Panc1 (cell line): ENCODE measurements around the gene SMIM5. TPM values are rescaled to one million over a fixed set of nuclear protein-coding genes. Genes with fewer than 3 reads are reported as not detected.

Experiments
- ATAC-seq: fragments of 200-7000 bp; cut with Tn5 transposase; 2 replicates; pipeline ENCODE4 v1.9.1; 2020; ENCODE audit warnings: mild to moderate bottlenecking, moderate library complexity
- BruUV-seq: library from RNA; stranded (reverse); fragments of 400-500 nt; replicated peaks from 2 replicates; lab custom pipeline; 2021; lab: Mats Ljungman, UMichigan
- CTCF ChIA-PET: fragments of 300-600 bp; sonication (Branson Sonifier 250); formaldehyde crosslinking; loops from one replicate; lab custom pipeline; 2022; ENCODE audit warnings: antibody characterized with exemption; lab: Charles Lee
- POLR2A ChIA-PET: fragments of 300-600 bp; sonication (Branson Sonifier 250); formaldehyde crosslinking; loops from one replicate; lab custom pipeline; 2022; ENCODE audit warnings: antibody characterized with exemption; lab: Charles Lee
- DNase-seq: peaks from one replicate; pipeline ENCODE4 v3.0.0-alpha.2; 2010; ENCODE audit warnings: low read depth, low spot score
- H3K27ac ChIP-seq: 2 replicates; pipeline ENCODE4 v1.5.1; 2011; ENCODE audit warnings: mild to moderate bottlenecking, low read length, inconsistent platforms
- H3K27me3 ChIP-seq: fragments of 200-500 bp; sonication (Bioruptor generic); 2 replicates; pipeline ENCODE4 v1.6.0; 2014; ENCODE audit warnings: low read length, inconsistent platforms; ENCODE audit not compliant: control insufficient read depth, insufficient read depth
- H3K36me3 ChIP-seq: fragments of 200-500 bp; sonication (Bioruptor generic); 2 replicates; pipeline ENCODE4 v1.5.1; 2014; ENCODE audit warnings: inconsistent platforms, mild to moderate bottlenecking, low read length, moderate library complexity; ENCODE audit not compliant: control insufficient read depth, insufficient read depth
- H3K4me1 ChIP-seq: 2 replicates; pipeline ENCODE4 v1.5.1; 2011; ENCODE audit warnings: inconsistent platforms, mild to moderate bottlenecking, low read length, moderate library complexity; ENCODE audit not compliant: control insufficient read depth, insufficient read depth
- H3K4me3 ChIP-seq, 2 experiments: 2 replicates each; pipeline ENCODE4 v1.5.1; 2011 to 2012; ENCODE audit warnings: low read depth in 2 of 2, low read length in 2 of 2, mild to moderate bottlenecking in 2 of 2, inconsistent platforms in 1 of 2, moderate library complexity in 1 of 2
- H3K9me3 ChIP-seq: fragments of 200-500 bp; sonication (Bioruptor generic); 2 replicates; pipeline ENCODE4 v1.5.1; 2014; ENCODE audit warnings: low read depth, mild to moderate bottlenecking, inconsistent platforms, low read length, moderate library complexity; ENCODE audit not compliant: control insufficient read depth, insufficient read depth
- CTCF ChIP-seq: fragments of 450-650 bp; IDR thresholded peaks from 2 replicates; pipeline ENCODE4 v1.5.1; 2017; ENCODE audit warnings: mild to moderate bottlenecking
- POLR2AphosphoS5 ChIP-seq: IDR thresholded peaks from 2 replicates; pipeline ENCODE4 v1.6.1; 2012; ENCODE audit warnings: mild to moderate bottlenecking, low read depth, low read length, moderate library complexity
- REST ChIP-seq, 2 experiments: IDR thresholded peaks; 2 replicates each; pipeline ENCODE4 v1.6.1; 2011 to 2012; ENCODE audit warnings: low read depth in 2 of 2, control low read depth in 1 of 2, low read length in 1 of 2, mild to moderate bottlenecking in 1 of 2, moderate library complexity in 1 of 2; ENCODE audit not compliant: insufficient read depth in 1 of 2
- SIN3A ChIP-seq: IDR thresholded peaks from 2 replicates; pipeline ENCODE4 v1.6.1; 2012; ENCODE audit warnings: low read depth, mild to moderate bottlenecking, low read length, moderate library complexity, borderline replicate concordance; ENCODE audit not compliant: insufficient read depth
- TCF7L2 ChIP-seq: IDR thresholded peaks from 2 replicates; pipeline ENCODE4 v1.6.1; 2011; ENCODE audit warnings: mild to moderate bottlenecking, low read depth, low read length, inconsistent platforms
- in situ Hi-C: cut with HindIII; loops from 2 replicates; pipeline ENCODE4 v1.10.0; 2016; ENCODE audit warnings: low sequenced_read_pairs, low pct_unique_long_range_greater_than_20kb
- intact Hi-C: fragments of 100-400 bp; cut with micrococcal nuclease; formaldehyde crosslinking; loops from one replicate; pipeline ENCODE4 v1.10.0; 2022; ENCODE audit not compliant: unreplicated experiment
- total RNA-seq: library from RNA; stranded (reverse); gene quantifications from one replicate; pipeline ENCODE4 v1.2.1, GENCODE V29; 2021; ENCODE audit not compliant: unreplicated experiment

SMIM5 gene
- total RNA-seq, 1 experiment from 2014 or later = 0.10 TPM

DNA sequence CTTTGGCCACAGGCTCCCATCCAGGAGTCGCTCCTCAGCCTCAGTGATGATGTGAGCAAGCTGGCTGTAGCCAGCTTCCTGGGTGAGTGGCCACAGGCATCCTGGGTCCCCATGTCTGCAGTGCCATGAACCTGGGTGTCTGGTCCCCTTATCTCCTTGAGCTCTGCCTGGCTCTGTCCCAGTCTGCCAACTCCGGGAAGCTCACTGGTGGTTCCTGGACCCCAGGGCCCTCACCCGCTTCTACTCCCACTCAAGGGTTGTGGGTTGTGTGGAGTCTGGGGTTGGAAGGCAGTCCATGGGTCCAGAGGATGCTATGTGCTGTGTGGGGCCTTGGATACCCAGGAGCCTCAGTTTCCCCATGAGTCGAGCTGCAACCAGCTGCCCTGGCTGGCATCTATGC, 11.7 kb upstream of the SMIM5 start:
- TF ChIP-seq SIN3A (no peak), POLR2AphosphoS5 (no peak), TCF7L2 (no peak), CTCF (no peak), REST (IDR thresholded peaks at IDR 0.05; ENCODE audit: insufficient read depth in 1 of 2, low read depth in 2 of 2, low read length in 1 of 2) (no peak)
- Histone ChIP-seq H3K36me3 (no peaks in the 10 kb centered on the region), H3K4me1 (no peaks in the 10 kb centered on the region), H3K4me3 (no peak overlapping the region), H3K27me3 (no peaks in the 10 kb centered on the region), H3K9me3 (no peaks in the 10 kb centered on the region), H3K27ac (no peak overlapping the region)
- DNase-seq (no peak), ATAC-seq (no peak)
- ChIA-PET CTCF (interaction anchor here (0.8 to 2.6 kb wide), 3 partner anchors 9 to 20 kb away, joined by 3 to 15 read pairs (median 8); partner anchors contain the start of gene SMIM5), POLR2A (interaction anchor here (1.0 kb wide), 1 partner anchor 13 kb away, joined by 10 read pairs; no protein-coding TSS in a partner anchor)
- in situ Hi-C loops = no loop called here
- intact Hi-C loops = no loop called here
- no TSS peak for BruUV-seq

GRCh38 chr17:75622076-75622475, 11.2 kb upstream of the SMIM5 start:
- no TSS peak for BruUV-seq
- H3K4me1 ChIP-seq = no peaks in the 10 kb centered on the region
- in situ Hi-C loops (no loop called here), intact Hi-C loops (no loop called here)
- H3K4me3 ChIP-seq = no peak overlapping the region
- TF ChIP-seq SIN3A = no peak
- TF ChIP-seq POLR2AphosphoS5 = no peak
- TF ChIP-seq CTCF = no peak
- TF ChIP-seq REST (IDR thresholded peaks at IDR 0.05; ENCODE audit: insufficient read depth in 1 of 2, low read depth in 2 of 2, low read length in 1 of 2) = no peak
- no peak for TF ChIP-seq TCF7L2
- CTCF ChIA-PET = interaction anchor here (2.6 kb wide), 1 partner anchor 11 kb away, joined by 15 read pairs; the partner anchor contains the start of gene SMIM5
- no peak overlapping the region for H3K27ac ChIP-seq
- H3K36me3 ChIP-seq = no peaks in the 10 kb centered on the region
- ATAC-seq (no peak), DNase-seq (no peak)
- H3K27me3 ChIP-seq = no peaks in the 10 kb centered on the region
- POLR2A ChIA-PET = interaction anchor here (1.0 kb wide), 1 partner anchor 13 kb away, joined by 10 read pairs; no protein-coding TSS in a partner anchor
- no peaks in the 10 kb centered on the region for H3K9me3 ChIP-seq
